DOHH2 (cell line): Measurements from ENCODE around the gene AGGF1.
"Not testable (repeated sequence)": the region's sequence is repeated elsewhere in the genome, so short reads cannot be mapped to it uniquely, and the experiment has no call there.

Experiments
- H3F3A ChIP-seq: fragments of 200-600 bp; sonication (generic), shearing (Covaris generic); 2 replicates; pipeline ENCODE4 v1.6.0; 2016; ENCODE audit warnings: antibody characterized with exemption, mild to moderate bottlenecking; ENCODE audit not compliant: control insufficient read depth, insufficient read depth
- H3K27ac ChIP-seq: fragments of 200-600 bp; sonication (generic); 2 replicates; pipeline ENCODE4 v1.5.1; 2014; ENCODE audit warnings: low read depth, mild to moderate bottlenecking, low read length, moderate library complexity
- H3K27me3 ChIP-seq: fragments of 200-600 bp; sonication (generic); 2 replicates; pipeline ENCODE4 v1.6.1; 2014; ENCODE audit warnings: mild to moderate bottlenecking, low read length, mixed read lengths; ENCODE audit not compliant: control insufficient read depth
- H3K36me3 ChIP-seq: fragments of 200-600 bp; sonication (generic); 2 replicates; pipeline ENCODE4 v1.6.1; 2014; ENCODE audit warnings: mild to moderate bottlenecking, low read length, moderate library complexity, mixed read lengths; ENCODE audit not compliant: control insufficient read depth
- H3K4me1 ChIP-seq: fragments of 200-600 bp; sonication (generic); 2 replicates; pipeline ENCODE4 v1.6.1; 2014; ENCODE audit warnings: mild to moderate bottlenecking, low read length, mixed read lengths; ENCODE audit not compliant: control insufficient read depth
- H3K4me2 ChIP-seq: fragments of 200-600 bp; sonication (generic); 2 replicates; pipeline ENCODE4 v1.6.0; 2014; ENCODE audit warnings: mild to moderate bottlenecking, low read length, moderate library complexity
- H3K4me3 ChIP-seq: fragments of 200-600 bp; sonication (generic); 2 replicates; pipeline ENCODE4 v1.5.1; 2014; ENCODE audit warnings: mild to moderate bottlenecking, low read length, mixed read lengths
- H3K79me2 ChIP-seq: fragments of 200-600 bp; sonication (generic); 2 replicates; pipeline ENCODE4 v1.6.1; 2014; ENCODE audit warnings: mild to moderate bottlenecking, low read length, mixed read lengths; ENCODE audit not compliant: control insufficient read depth
- H3K9me2 ChIP-seq: fragments of 200-600 bp; sonication (generic); replicated peaks from 2 replicates; pipeline ENCODE4 v1.6.1; 2014; ENCODE audit warnings: mild to moderate bottlenecking, low read length, mixed read lengths; ENCODE audit not compliant: control insufficient read depth
- H3K9me3 ChIP-seq: fragments of 200-600 bp; sonication (generic); 2 replicates; pipeline ENCODE4 v1.6.1; 2014; ENCODE audit warnings: antibody characterized with exemption, low read length, mixed read lengths; ENCODE audit not compliant: control insufficient read depth, insufficient read depth
- H4K20me1 ChIP-seq: fragments of 200-600 bp; sonication (generic); 2 replicates; pipeline ENCODE4 v1.6.0; 2014; ENCODE audit warnings: low read depth, mild to moderate bottlenecking, antibody characterized with exemption, low read length, moderate library complexity; ENCODE audit not compliant: control insufficient read depth, insufficient read depth
- CTCF ChIP-seq: fragments of 200-600 bp; sonication (generic); IDR thresholded peaks from one replicate; pipeline ENCODE4 v1.5.1; 2014; ENCODE audit warnings: antibody characterized with exemption, mild to moderate bottlenecking, low read depth, low read length; ENCODE audit not compliant: poor library complexity, severe bottlenecking
- EZH2phosphoT487 ChIP-seq: fragments of 200-600 bp; sonication (generic); IDR thresholded peaks from 2 replicates; pipeline ENCODE4 v1.6.1; 2017; ENCODE audit warnings: borderline replicate concordance, mild to moderate bottlenecking, antibody characterized with exemption, low read length, moderate library complexity, mixed read lengths

Gene AGGF1

GRCh38 chr5:77101298-77101697 is 71.1 kb downstream of the AGGF1 start:
- no peak overlapping the region for H3K4me2 ChIP-seq
- H3K79me2 ChIP-seq: no peaks in the 10 kb centered on the region
- H3K27me3 ChIP-seq: no peaks in the 10 kb centered on the region
- no peaks in the 10 kb centered on the region for H3K4me1 ChIP-seq
- no peaks in the 10 kb centered on the region for H3K36me3 ChIP-seq
- no peaks in the 10 kb centered on the region for H4K20me1 ChIP-seq
- no peak overlapping the region for H3K27ac ChIP-seq
- no peak overlapping the region for H3K4me3 ChIP-seq
- TF ChIP-seq EZH2phosphoT487: no peak
- no peak for TF ChIP-seq CTCF
- H3K9me2 ChIP-seq: no peaks in the 10 kb centered on the region
- no peaks in the 10 kb centered on the region for H3F3A ChIP-seq
- no peaks in the 10 kb centered on the region for H3K9me3 ChIP-seq

- TF ChIP-seq EZH2phosphoT487 (no peak), CTCF (no peak)
- Histone ChIP-seq H3K9me3 (no peaks in the 10 kb centered on the region), H3K27me3 (no peaks in the 10 kb centered on the region), H3K36me3 (no peaks in the 10 kb centered on the region), H4K20me1 (no peaks in the 10 kb centered on the region), H3K4me3 (no peak overlapping the region), H3K4me1 (no peaks in the 10 kb centered on the region), H3K9me2 (no peaks in the 10 kb centered on the region), H3K79me2 (no peaks in the 10 kb centered on the region), H3F3A (no peaks in the 10 kb centered on the region), H3K27ac (no peak overlapping the region), H3K4me2 (no peak overlapping the region)
These were observed 72.3 kb downstream of the AGGF1 start for GRCh38 chr5:77102549-77102948.

- no peak for TF ChIP-seq EZH2phosphoT487
- TF ChIP-seq CTCF: no peak
- Histone ChIP-seq H3K27ac (no peak overlapping the region), H3K9me2 (no peaks in the 10 kb centered on the region), H4K20me1 (no peaks in the 10 kb centered on the region), H3K79me2 (no peaks in the 10 kb centered on the region), H3F3A (no peaks in the 10 kb centered on the region), H3K27me3 (no peaks in the 10 kb centered on the region), H3K36me3 (no peaks in the 10 kb centered on the region), H3K4me1 (no peaks in the 10 kb centered on the region), H3K4me3 (no peak overlapping the region), H3K9me3 (no peaks in the 10 kb centered on the region), H3K4me2 (no peak overlapping the region)
These were observed 73.3 kb downstream of the AGGF1 start for GRCh38 chr5:77103457-77103856.

DNA sequence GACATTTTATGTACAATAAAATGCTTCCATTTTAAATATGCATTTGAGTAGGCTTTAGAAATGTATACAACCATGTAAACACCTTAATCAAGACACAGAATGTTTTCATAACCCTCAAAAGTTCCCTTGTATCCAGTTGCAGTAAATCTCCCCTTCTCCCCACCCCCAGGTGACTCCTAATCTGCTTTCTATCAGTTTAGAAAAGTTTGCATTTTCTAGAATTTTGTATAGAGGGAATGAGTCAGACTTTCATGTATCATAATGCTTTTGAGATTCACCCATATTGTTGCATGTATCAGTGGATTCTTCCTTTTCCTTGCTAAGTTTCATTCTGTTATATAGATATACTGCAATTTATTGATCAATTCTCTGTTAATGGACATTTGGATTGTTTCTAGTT is 74.6 kb downstream of the AGGF1 start:
- H3K27ac ChIP-seq: no peak overlapping the region
- H3K36me3 ChIP-seq: no peaks in the 10 kb centered on the region
- H3K4me3 ChIP-seq: no peak overlapping the region
- H3K4me2 ChIP-seq: no peak overlapping the region
- no peaks in the 10 kb centered on the region for H3K4me1 ChIP-seq
- no peaks in the 10 kb centered on the region for H3F3A ChIP-seq
- no peaks in the 10 kb centered on the region for H3K79me2 ChIP-seq
- no peaks in the 10 kb centered on the region for H3K27me3 ChIP-seq
- no peaks in the 10 kb centered on the region for H3K9me2 ChIP-seq
- no peaks in the 10 kb centered on the region for H4K20me1 ChIP-seq
- TF ChIP-seq EZH2phosphoT487: no peak
- TF ChIP-seq CTCF: no peak
- H3K9me3 ChIP-seq: no peaks in the 10 kb centered on the region

DNA sequence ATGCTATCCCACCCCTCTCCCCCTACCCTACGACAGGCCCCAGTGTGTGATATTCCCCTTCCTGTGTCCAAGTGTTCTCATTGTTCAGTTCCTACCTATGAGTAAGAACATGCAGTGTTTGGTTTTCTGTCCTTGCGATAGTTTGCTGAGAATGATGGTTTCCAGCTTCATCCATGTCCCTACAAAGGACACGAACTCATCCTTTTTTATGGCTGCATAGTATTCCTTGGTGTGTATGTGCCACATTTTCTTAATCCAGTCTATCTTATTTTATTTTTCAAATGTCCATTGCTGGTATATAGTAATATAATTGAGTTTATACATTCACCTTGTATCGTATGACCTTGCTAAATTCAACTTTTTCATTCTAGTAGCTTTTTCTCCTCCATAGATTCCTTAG is 76.8 kb downstream of the AGGF1 start:
- not testable (repeated sequence) for H3K4me2 ChIP-seq, H3K27ac ChIP-seq, H3K4me1 ChIP-seq, H3K4me3 ChIP-seq, H3K36me3 ChIP-seq, H3K79me2 ChIP-seq, H3K9me2 ChIP-seq, H4K20me1 ChIP-seq, H3K27me3 ChIP-seq, H3K9me3 ChIP-seq, H3F3A ChIP-seq
